T-helper 22 cell (primary cell): ENCODE results near the gene FBRSL1.
"Not testable (repeated sequence)": the region's sequence is repeated elsewhere in the genome, so short reads cannot be mapped to it uniquely, and the experiment has no call there.

ENCODE experiments used
- DNase-seq: peaks from one replicate; pipeline ENCODE4 v3.0.0-alpha.2; 2020; ENCODE audit warnings: low read depth

The FBRSL1 gene

DNA sequence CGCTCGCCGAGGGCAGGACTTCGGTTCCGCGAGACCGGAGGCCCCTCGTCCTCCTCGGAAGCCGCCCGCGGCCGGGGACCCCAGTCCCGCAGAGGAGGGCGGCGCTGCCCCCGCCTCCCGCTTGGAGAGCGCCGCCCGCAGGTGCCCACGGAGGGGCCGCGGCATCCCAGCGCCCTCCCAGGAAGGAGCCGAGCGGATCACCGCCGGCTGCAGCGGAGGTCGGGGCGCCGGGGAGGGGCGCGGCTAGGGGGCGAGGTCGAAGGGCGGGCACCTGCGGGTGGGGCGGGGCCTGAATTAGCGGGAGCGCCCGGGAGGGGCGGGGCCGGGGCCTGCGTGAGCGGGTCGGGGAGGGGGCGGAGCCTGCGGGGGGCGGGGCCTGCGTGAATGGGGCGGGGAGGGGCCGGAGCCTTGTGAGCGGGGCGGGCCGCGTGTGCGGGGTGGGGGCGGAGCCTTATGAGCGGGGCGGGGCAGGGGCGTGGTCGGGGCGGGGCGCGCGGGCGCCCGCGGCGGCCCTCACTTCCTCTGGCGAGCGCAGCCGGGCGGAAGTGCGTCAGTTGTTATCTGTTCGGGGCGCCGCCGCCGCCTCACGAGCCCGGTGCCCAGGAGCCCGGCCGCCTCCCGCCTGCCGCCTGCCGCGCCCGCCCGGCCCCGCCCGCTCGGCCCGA lies at the start of gene FBRSL1:
Gene FBRSL1 (plus strand): TSS at position 550 of the 665 bp plus-strand sequence.
- peak; percentile 92 for DNase-seq

GRCh38 chr12:132440420-132440819 lies 49.5 kb upstream of the FBRSL1 start:
- DNase-seq = not testable (repeated sequence)

DNA sequence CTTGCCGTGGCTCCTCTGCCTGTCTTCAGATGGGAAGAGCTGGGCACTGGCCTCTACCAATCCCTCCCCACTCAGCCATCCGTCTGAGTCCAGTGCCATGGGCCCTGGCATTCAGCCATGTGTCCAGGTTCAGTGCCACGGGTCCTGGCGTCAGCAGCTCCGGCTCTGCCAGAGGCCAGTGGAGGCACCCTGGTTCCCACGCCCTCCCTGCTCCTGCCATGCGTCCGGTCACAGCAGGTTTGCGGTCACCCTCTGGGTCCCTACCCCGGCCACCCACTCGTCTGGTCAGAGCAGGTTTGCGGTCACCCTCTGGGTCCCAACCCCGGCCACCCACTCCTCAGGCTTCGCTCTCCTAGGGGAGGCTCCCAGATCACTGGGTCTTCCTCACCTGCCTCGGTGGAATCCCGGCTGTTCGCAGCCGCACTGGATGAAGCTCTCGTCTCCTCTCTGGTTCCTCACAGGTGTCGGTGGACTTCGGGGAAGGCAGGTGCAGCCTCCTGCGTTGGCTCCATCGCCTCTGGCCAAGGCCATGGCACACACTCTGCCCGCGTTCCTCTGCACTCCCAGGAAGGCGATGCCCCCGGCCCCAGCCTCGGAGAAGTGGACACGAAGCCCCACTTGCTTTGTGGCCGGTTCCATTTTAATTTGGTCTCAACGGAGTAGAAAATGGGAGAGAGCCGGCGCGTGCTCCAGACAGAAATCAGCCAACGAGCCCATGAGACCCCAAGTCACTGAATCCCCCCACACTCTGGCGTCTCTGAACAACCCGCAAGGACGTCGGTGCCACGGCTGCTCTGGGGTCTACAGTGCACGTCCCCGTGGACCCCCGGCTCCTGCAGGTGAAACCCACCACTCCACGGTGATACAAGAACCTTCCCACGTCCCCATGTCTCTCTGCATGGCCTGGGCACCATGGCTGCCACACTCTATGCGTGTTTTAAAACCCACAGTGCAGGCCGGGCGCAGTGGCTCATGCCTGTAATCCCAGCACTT lies 47.8 kb upstream of the FBRSL1 start:
- DNase-seq = no peak

DNA sequence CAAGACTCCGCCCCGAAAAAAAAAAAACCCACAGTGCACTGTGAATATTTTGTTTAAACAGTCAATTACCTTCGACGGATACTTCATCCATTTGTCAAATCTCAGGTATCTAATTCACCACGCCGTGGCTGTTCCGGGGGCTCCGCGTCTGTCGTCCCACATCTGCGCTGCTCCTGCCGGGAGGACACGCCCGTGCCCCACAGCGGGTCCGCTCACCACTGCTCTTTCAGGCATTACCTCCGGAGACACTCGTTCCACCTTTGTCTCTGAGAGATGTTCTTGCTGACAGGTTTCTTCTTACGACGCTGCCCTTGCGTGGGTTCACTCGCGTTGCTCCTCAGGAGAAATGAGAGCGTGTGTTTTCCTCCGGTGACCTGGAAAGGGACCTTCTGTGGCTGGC lies 46.9 kb upstream of the FBRSL1 start:
- DNase-seq = no peak

- no peak for DNase-seq
These were observed 45.7 kb upstream of the FBRSL1 start for GRCh38 chr12:132444283-132444682.

DNA sequence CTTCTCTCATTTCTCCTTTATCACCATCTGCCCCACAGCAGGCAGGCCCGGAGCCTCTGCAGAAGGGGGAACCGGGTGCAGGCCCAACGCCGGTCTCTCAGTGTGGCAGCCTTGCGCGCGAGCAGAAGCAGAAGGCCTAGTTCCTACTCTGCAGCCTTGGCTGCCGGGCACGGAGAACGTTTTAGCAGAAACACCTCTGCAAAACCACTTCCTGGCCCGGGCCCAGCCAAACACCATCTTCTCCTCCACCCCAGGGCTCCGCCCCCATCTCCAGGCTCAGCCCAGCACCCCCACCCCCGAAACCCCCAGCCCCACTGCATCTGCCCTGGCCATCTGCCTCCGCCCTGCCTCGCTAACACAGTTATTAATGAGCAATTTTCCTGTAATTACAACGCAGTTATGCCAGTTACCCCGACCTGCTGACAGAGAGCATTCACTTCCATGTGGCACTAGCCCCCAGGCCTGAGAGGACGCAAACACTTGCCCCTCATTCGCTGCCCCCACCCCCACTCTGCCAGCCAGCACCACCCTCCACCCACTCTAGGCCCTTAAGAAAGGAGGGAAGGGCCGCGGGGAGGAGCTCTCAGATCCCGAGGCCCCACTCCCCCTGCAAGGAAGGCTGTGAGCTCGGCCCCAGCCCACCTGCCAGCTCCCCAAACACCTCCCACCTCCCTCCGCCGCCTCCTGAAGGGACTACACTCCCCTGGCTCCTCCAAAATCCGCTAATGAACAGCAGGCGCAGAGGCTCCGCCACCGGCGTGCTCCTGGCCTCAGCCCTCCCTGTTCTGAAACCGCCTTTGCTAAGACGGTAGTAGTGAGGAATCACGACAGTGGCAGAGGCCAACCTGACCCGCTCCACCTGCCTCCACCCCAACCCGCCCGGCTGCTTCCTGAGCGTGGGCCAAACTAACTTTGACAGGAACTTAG lies 44.7 kb upstream of the FBRSL1 start:
- DNase-seq = peak; percentile 60

DNA sequence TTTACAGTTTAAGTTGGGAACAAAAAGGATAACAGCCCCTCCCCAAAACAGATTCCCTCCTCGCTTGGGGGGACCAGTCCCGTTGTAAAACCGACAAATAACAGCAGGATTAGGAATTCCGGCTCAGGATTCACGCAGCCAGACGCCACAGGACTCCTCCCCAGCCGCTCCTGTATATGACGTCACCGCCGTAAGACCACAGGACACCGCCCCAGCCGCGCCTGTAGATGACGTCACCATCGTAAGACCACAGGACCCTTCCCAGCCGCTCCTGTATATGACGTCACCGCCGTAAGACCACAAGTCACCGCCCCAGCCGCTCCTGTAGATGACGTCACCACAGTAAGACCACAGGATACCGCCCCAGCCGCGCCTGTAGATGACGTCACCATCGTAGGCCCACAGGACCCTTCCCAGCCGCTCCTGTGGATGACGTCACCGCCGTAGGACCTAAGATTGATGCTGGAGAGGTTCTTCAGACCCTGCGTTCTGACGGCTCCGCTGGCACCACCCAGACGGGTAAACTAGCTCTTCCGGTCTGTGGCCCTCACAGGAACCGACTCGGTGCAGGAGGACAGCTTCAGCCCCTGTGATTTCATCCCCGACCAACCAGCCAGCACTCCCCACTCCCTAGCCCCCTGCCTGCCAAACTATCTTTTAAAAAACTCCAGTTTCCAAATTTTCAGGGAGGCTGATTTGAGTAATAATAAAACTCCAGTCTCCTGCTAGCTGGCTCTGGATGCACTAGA lies 43.9 kb upstream of the FBRSL1 start:
- DNase-seq = peak; percentile 85

DNA sequence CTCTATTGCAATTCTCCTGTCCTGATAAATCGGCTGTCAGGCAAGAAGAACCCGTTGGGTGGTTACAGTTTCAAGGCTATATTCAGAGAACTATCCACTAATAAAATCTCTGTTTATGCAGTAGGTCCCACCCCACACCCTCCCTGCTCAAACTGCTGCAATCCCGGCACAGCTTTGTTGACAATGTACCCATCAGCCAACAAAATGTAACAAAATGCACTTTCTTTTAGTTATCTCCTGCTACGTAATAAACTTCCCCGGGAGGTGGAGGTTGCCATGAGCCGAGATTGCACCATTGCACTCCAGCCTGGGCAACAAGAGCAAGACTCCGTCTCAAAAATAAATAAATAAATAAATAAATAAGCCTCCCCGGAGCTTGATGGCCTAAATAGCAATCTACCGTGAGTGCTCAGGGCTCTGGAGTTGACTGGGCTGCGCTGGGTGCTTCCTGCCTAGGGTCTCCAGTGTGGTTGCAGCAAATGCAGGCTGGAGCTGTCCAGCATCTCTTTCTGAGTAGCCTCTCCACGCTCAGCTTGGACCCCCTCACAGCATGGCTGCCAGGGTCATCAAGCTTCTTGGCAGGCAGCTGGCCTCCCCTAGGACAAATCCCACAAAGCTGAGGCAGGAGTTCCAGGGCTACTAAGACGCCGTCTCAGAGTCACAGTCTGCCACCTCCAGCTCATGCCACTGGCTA lies 43.2 kb upstream of the FBRSL1 start:
- DNase-seq = no peak

DNA sequence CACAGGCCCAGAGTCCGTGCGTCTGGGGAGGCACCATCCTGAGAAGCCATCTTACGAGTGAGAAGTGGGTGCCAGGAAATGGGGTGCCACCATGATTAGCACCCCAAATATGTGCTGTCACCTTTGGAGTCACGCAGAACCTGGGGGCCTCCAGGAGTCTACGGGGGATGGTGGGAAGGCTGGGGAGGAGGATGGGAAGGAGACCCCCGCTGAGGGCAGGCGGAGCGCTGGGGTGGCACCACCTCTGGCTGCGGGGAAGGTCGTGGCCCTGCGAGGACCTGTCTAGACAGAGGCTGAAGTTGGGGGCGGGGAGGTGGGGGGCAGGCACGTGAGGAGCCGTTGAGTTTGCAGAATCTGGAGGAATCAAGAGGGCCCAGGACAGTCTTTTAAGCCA lies 42.6 kb upstream of the FBRSL1 start:
- DNase-seq = no peak

GRCh38 chr12:132447731-132448462 lies 42.1 kb upstream of the FBRSL1 start:
- DNase-seq = no peak

GRCh38 chr12:132448463-132448820 lies 41.5 kb upstream of the FBRSL1 start:
- no peak for DNase-seq

GRCh38 chr12:132449565-132450417 lies 40.2 kb upstream of the FBRSL1 start:
- DNase-seq = no peak

DNA sequence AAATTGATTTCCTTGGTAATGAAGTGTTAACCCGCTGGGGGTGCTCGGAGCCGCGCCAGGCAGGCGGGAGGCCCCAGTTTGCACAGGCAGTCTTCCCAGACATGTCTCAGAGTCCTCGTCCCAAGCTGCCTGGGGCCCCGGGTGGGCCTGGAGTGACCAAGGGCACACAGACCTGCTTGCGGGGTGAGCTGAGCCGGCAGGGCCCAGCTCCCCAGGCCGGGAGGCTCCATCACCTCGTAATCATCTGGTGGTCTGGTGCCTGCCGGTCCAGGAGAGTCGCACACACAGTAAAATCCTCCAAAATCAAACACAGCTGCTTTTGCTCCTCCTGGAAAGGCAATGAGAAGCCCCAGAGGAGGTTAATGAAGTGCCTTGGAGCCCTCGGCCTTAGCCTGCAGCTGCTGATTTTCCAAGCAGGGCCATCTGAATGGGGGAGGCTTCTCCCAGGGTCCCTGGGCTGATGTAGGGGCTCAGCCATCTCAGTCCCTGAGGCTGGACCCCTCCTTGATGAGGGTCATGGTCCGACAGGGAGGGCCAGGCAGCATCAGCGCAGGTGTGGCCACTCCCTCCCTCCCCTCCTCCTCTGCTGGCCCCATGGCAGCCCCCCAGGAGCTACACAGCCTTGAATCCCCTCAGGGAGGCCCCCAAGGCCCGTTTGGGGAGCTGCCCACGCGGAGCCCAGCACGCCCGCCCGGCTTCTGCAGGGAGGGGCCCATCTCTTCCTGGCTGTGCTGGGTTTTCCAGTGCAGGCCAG lies 39.4 kb upstream of the FBRSL1 start:
- DNase-seq = no peak

GRCh38 chr12:132451172-132451835 lies 38.6 kb upstream of the FBRSL1 start:
- no peak for DNase-seq

GRCh38 chr12:132451836-132452195 lies 38.1 kb upstream of the FBRSL1 start:
- DNase-seq = no peak

- no peak for DNase-seq
These were observed 37.2 kb upstream of the FBRSL1 start for GRCh38 chr12:132452596-132453350.
